ENCODE data around the gene DDI2. TPM values are rescaled to one million over a fixed set of nuclear protein-coding genes. Genes with fewer than 3 reads are reported as not detected.
A peak's percentile ranks its signal among the peaks of the same experiment; 100 is the strongest.

Gene DDI2
- total and polyA plus RNA-seq, 5 donors from 2014 or later = 3.2 to 61.2 (median 6.8) TPM

GRCh38 chr1:15610167-15610566 lies 7.1 kb upstream of the DDI2 start:
- no peaks in the 10 kb centered on the region for H3K9me3 ChIP-seq (ENCODE audit: control insufficient read depth in 2 of 2, low read length in 2 of 2)
- no peak for DNase-seq
- no peaks in the 10 kb centered on the region for H3K36me3 ChIP-seq (ENCODE audit: control insufficient read depth, insufficient read depth, low read length)
- Mint-ChIP-seq H3K4me3 (no peak overlapping the region), H3K36me3 (no peaks in the 10 kb centered on the region), H3K4me1 (peaks cover 0 to 5% (median 0%) of the 10 kb centered on the region in 4 donors), H3K9me3 (no peaks in the 10 kb centered on the region), H3K27me3 (no peaks in the 10 kb centered on the region), H3K27ac (no peak overlapping the region)
- H3K27me3 ChIP-seq (ENCODE audit: control insufficient read depth, insufficient read depth, low read length) = no peaks in the 10 kb centered on the region
- no peak for ATAC-seq (ENCODE audit: low read depth in 2 of 2)
- no peak overlapping the region for H3K27ac ChIP-seq (ENCODE audit: insufficient read depth, low read length, poor library complexity, severe bottlenecking)
- H3K4me1 ChIP-seq (ENCODE audit: control insufficient read depth, insufficient read depth, low read length, poor library complexity, severe bottlenecking) = no peaks in the 10 kb centered on the region
- no peak overlapping the region for H3K4me3 ChIP-seq (ENCODE audit: low read depth, low read length)

GRCh38 chr1:15616373-15617172 lies 685 bp upstream of the DDI2 start:
- no peak for DNase-seq
- H3K36me3 ChIP-seq (ENCODE audit: control insufficient read depth, insufficient read depth, low read length) = peaks cover 4% of the 10 kb centered on the region
- H3K9me3 Mint-ChIP-seq = peaks cover 0 to 1% (median 0%) of the 10 kb centered on the region in 7 donors

GRCh38 chr1:15618077-15618654 lies 908 bp downstream of the DDI2 start:
- DNase-seq = peak in 2 of 3 donors; percentile 22 to 54
- Histone ChIP-seq H3K4me1 (ENCODE audit: control insufficient read depth, insufficient read depth, low read length, poor library complexity, severe bottlenecking) (peaks cover 59% of the 10 kb centered on the region), H3K27ac (ENCODE audit: insufficient read depth, low read length, poor library complexity, severe bottlenecking) (peak overlapping the region; percentile 85), H3K27me3 (ENCODE audit: control insufficient read depth, insufficient read depth, low read length) (no peaks in the 10 kb centered on the region), H3K4me3 (ENCODE audit: low read depth, low read length) (peak overlapping the region; percentile 97), H3K9me3 (ENCODE audit: control insufficient read depth in 2 of 2, low read length in 2 of 2) (no peaks in the 10 kb centered on the region), H3K36me3 (ENCODE audit: control insufficient read depth, insufficient read depth, low read length) (peaks cover 4% of the 10 kb centered on the region)
- Mint-ChIP-seq H3K9me3 (peaks cover 0 to 1% (median 0%) of the 10 kb centered on the region in 7 donors), H3K27me3 (no peaks in the 10 kb centered on the region), H3K4me3 (peak overlapping the region; percentile 92 to 98 (median 94)), H3K27ac (peak overlapping the region; percentile 86 to 94 (median 93)), H3K36me3 (no peaks in the 10 kb centered on the region), H3K4me1 (peaks cover 34 to 63% (median 46%) of the 10 kb centered on the region in 4 donors)
- ATAC-seq (ENCODE audit: low read depth in 2 of 2) = no peak

More at GRCh38 chr1:15616373-15617172, 685 bp upstream of the DDI2 start:
- Histone ChIP-seq H3K4me3 (ENCODE audit: low read depth, low read length) (peak overlapping the region; percentile 94), H3K27me3 (ENCODE audit: control insufficient read depth, insufficient read depth, low read length) (no peaks in the 10 kb centered on the region), H3K4me1 (ENCODE audit: control insufficient read depth, insufficient read depth, low read length, poor library complexity, severe bottlenecking) (peaks cover 43% of the 10 kb centered on the region), H3K9me3 (ENCODE audit: control insufficient read depth in 2 of 2, low read length in 2 of 2) (no peaks in the 10 kb centered on the region), H3K27ac (ENCODE audit: insufficient read depth, low read length, poor library complexity, severe bottlenecking) (peak overlapping the region; percentile 85)
- H3K36me3 Mint-ChIP-seq = no peaks in the 10 kb centered on the region
- peaks cover 24 to 48% (median 34%) of the 10 kb centered on the region in 4 donors for H3K4me1 Mint-ChIP-seq
- ATAC-seq (ENCODE audit: low read depth in 2 of 2) = peak in 1 of 2 donors; percentile 2
- peak overlapping the region; percentile 92 to 98 (median 94) for H3K4me3 Mint-ChIP-seq
- peak overlapping the region; percentile 90 to 98 (median 93) for H3K27ac Mint-ChIP-seq
- no peaks in the 10 kb centered on the region for H3K27me3 Mint-ChIP-seq

GRCh38 chr1:15618655-15619525 lies 1.6 kb downstream of the DDI2 start:
- no peaks in the 10 kb centered on the region for H3K9me3 ChIP-seq (ENCODE audit: control insufficient read depth in 2 of 2, low read length in 2 of 2)
- no peak for ATAC-seq (ENCODE audit: low read depth in 2 of 2)
- H3K4me3 ChIP-seq (ENCODE audit: low read depth, low read length) = peak overlapping the region; percentile 97
- no peak for DNase-seq
- H3K36me3 Mint-ChIP-seq = no peaks in the 10 kb centered on the region
- no peaks in the 10 kb centered on the region for H3K27me3 ChIP-seq (ENCODE audit: control insufficient read depth, insufficient read depth, low read length)
- peaks cover 0 to 1% (median 0%) of the 10 kb centered on the region in 7 donors for H3K9me3 Mint-ChIP-seq
- H3K4me1 ChIP-seq (ENCODE audit: control insufficient read depth, insufficient read depth, low read length, poor library complexity, severe bottlenecking) = peaks cover 62% of the 10 kb centered on the region
- H3K36me3 ChIP-seq (ENCODE audit: control insufficient read depth, insufficient read depth, low read length) = peaks cover 4% of the 10 kb centered on the region
- no peaks in the 10 kb centered on the region for H3K27me3 Mint-ChIP-seq
- peak overlapping the region; percentile 92 to 98 (median 94) for H3K4me3 Mint-ChIP-seq
- peak overlapping the region; percentile 85 for H3K27ac ChIP-seq (ENCODE audit: insufficient read depth, low read length, poor library complexity, severe bottlenecking)
- H3K4me1 Mint-ChIP-seq = peaks cover 34 to 65% (median 47%) of the 10 kb centered on the region in 4 donors
- peak overlapping the region; percentile 86 to 94 (median 93) for H3K27ac Mint-ChIP-seq

- DNase-seq (peak in 2 of 3 donors; percentile 29 to 60), ATAC-seq (ENCODE audit: low read depth in 2 of 2) (peak; percentile 11 to 12)
- Histone ChIP-seq H3K4me1 (ENCODE audit: control insufficient read depth, insufficient read depth, low read length, poor library complexity, severe bottlenecking) (peaks cover 66% of the 10 kb centered on the region), H3K4me3 (ENCODE audit: low read depth, low read length) (peak overlapping the region; percentile 69), H3K27me3 (ENCODE audit: control insufficient read depth, insufficient read depth, low read length) (no peaks in the 10 kb centered on the region), H3K9me3 (ENCODE audit: control insufficient read depth in 2 of 2, low read length in 2 of 2) (no peaks in the 10 kb centered on the region), H3K36me3 (ENCODE audit: control insufficient read depth, insufficient read depth, low read length) (peaks cover 4% of the 10 kb centered on the region), H3K27ac (ENCODE audit: insufficient read depth, low read length, poor library complexity, severe bottlenecking) (no peak overlapping the region)
- Mint-ChIP-seq H3K4me1 (peaks cover 36 to 75% (median 53%) of the 10 kb centered on the region in 4 donors), H3K4me3 (peak overlapping the region; percentile 42 to 96 (median 83)), H3K27ac (peak overlapping the region; percentile 49 to 74 (median 71)), H3K36me3 (peaks cover 4% of the 10 kb centered on the region), H3K9me3 (peaks cover 0 to 1% (median 0%) of the 10 kb centered on the region in 7 donors), H3K27me3 (no peaks in the 10 kb centered on the region)
Observed at GRCh38 chr1:15620155-15620545, 2.9 kb downstream of the DDI2 start.

GRCh38 chr1:15620902-15621682 lies 3.8 kb downstream of the DDI2 start:
- H3K27me3 Mint-ChIP-seq = no peaks in the 10 kb centered on the region
- peak overlapping the region; percentile 69 for H3K4me3 ChIP-seq (ENCODE audit: low read depth, low read length)
- DNase-seq (no peak), ATAC-seq (ENCODE audit: low read depth in 2 of 2) (no peak)
- H3K4me3 Mint-ChIP-seq = peak overlapping the region; percentile 48 to 96 (median 72)
- no peaks in the 10 kb centered on the region for H3K9me3 ChIP-seq (ENCODE audit: control insufficient read depth in 2 of 2, low read length in 2 of 2)
- H3K27me3 ChIP-seq (ENCODE audit: control insufficient read depth, insufficient read depth, low read length) = no peaks in the 10 kb centered on the region
- peaks cover 4% of the 10 kb centered on the region for H3K36me3 Mint-ChIP-seq
- peaks cover 4% of the 10 kb centered on the region for H3K36me3 ChIP-seq (ENCODE audit: control insufficient read depth, insufficient read depth, low read length)
- peaks cover 0 to 1% (median 0%) of the 10 kb centered on the region in 7 donors for H3K9me3 Mint-ChIP-seq
- no peak overlapping the region for H3K27ac ChIP-seq (ENCODE audit: insufficient read depth, low read length, poor library complexity, severe bottlenecking)
- peak overlapping the region; percentile 71 to 82 (median 72) for H3K27ac Mint-ChIP-seq
- peaks cover 39 to 85% (median 57%) of the 10 kb centered on the region in 4 donors for H3K4me1 Mint-ChIP-seq
- peaks cover 66% of the 10 kb centered on the region for H3K4me1 ChIP-seq (ENCODE audit: control insufficient read depth, insufficient read depth, low read length, poor library complexity, severe bottlenecking)
